ENCODE measurements around the gene COPS7B.

The COPS7B gene

GRCh38 chr2:231820786-231821303, 34.6 kb downstream of the COPS7B start:
- no CpG with 5 or more reads among the region's 12 CpGs for WGBS (ENCODE audit: insufficient coverage, insufficient read length)
- DNase-seq (ENCODE audit: low read depth, low spot score): no peak
- Histone ChIP-seq H3K27me3 (ENCODE audit: control insufficient read depth, insufficient read depth, low read length) (no peaks in the 10 kb centered on the region), H3K4me3 (ENCODE audit: low read length) (no peak overlapping the region), H3K27ac (ENCODE audit: low read length) (no peak overlapping the region), H3K36me3 (ENCODE audit: control insufficient read depth, insufficient read depth, low read length) (no peaks in the 10 kb centered on the region), H3K4me1 (ENCODE audit: control insufficient read depth, insufficient read depth, low read length) (no peaks in the 10 kb centered on the region), H3K9me3 (ENCODE audit: control insufficient read depth, insufficient read depth, low read length) (no peaks in the 10 kb centered on the region)

- Histone ChIP-seq H3K27me3 (ENCODE audit: control insufficient read depth, insufficient read depth, low read length) (no peaks in the 10 kb centered on the region), H3K36me3 (ENCODE audit: control insufficient read depth, insufficient read depth, low read length) (no peaks in the 10 kb centered on the region), H3K27ac (ENCODE audit: low read length) (no peak overlapping the region), H3K9me3 (ENCODE audit: control insufficient read depth, insufficient read depth, low read length) (no peaks in the 10 kb centered on the region), H3K4me3 (ENCODE audit: low read length) (no peak overlapping the region), H3K4me1 (ENCODE audit: control insufficient read depth, insufficient read depth, low read length) (no peaks in the 10 kb centered on the region)
- no peak for DNase-seq (ENCODE audit: low read depth, low spot score)
- WGBS (ENCODE audit: insufficient coverage, insufficient read length): no CpG with 5 or more reads among the region's 3 CpGs
Measured at GRCh38 chr2:231821908-231822307, 35.7 kb downstream of the COPS7B start.

- no peaks in the 10 kb centered on the region for H3K27me3 ChIP-seq (ENCODE audit: control insufficient read depth, insufficient read depth, low read length)
- H3K4me1 ChIP-seq (ENCODE audit: control insufficient read depth, insufficient read depth, low read length): no peaks in the 10 kb centered on the region
- H3K36me3 ChIP-seq (ENCODE audit: control insufficient read depth, insufficient read depth, low read length): no peaks in the 10 kb centered on the region
- no peaks in the 10 kb centered on the region; the same call in 1 of the 2 replicates for H3K9me3 ChIP-seq (ENCODE audit: control insufficient read depth, insufficient read depth, low read length)
- no peak overlapping the region for H3K27ac ChIP-seq (ENCODE audit: low read length)
- no peak for DNase-seq (ENCODE audit: low read depth, low spot score)
- H3K4me3 ChIP-seq (ENCODE audit: low read length): no peak overlapping the region
- WGBS (ENCODE audit: insufficient coverage, insufficient read length): no CpG with 5 or more reads among the region's 10 CpGs
Measured at GRCh38 chr2:231853105-231853504, 66.9 kb downstream of the COPS7B start.

DNA sequence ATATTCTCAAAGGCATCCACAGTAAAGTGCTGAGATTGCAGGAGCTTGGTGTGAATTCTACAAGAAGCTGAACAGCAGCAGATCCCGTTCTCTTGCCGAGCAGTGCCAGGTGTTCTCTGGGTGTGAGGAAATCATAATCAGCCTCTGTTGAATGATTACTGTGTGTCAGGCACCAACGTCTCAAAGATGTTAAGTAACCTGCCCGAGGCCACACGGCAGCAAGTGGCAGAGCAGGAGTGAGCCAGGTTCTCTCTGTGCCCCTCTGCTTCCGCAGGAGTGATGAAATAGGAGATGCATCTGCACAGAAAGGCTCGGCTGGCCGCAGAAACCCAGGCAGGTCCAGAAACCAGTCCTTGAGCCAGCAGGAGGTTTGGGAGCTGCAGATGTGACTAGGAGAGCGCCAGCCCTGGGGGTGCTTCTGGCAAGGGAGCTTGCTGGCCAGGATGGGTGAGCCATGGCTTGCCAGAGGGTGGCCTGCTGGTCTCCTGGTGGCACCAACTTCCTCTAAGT, 68.4 kb downstream of the COPS7B start:
- no peaks in the 10 kb centered on the region for H3K36me3 ChIP-seq (ENCODE audit: control insufficient read depth, insufficient read depth, low read length)
- no CpG with 5 or more reads among the region's 9 CpGs for WGBS (ENCODE audit: insufficient coverage, insufficient read length)

DNA sequence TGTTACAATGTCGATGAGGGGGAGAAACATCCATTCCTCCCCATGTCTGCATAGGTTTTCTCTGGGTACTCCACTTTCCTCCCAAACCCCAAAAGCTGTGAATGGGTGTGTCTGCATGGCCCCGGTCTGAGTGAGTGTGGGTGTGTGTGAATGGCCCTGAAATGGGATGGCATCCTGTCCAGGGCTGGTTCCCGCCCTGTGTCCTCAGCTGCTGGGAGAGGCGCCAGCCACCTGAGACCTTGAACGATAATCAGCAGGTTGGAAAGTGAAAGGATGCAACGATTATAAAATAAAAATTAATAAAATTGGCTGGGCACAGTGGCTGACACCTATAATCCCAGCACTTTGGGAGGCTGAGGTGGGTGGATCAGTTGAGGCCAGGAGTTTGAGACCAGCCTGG, 70.7 kb downstream of the COPS7B start:
- DNase-seq (ENCODE audit: low read depth, low spot score): no peak
- Histone ChIP-seq H3K27ac (ENCODE audit: low read length) (no peak overlapping the region), H3K9me3 (ENCODE audit: control insufficient read depth, insufficient read depth, low read length) (no peaks in the 10 kb centered on the region), H3K27me3 (ENCODE audit: control insufficient read depth, insufficient read depth, low read length) (no peaks in the 10 kb centered on the region), H3K4me3 (ENCODE audit: low read length) (no peak overlapping the region), H3K36me3 (ENCODE audit: control insufficient read depth, insufficient read depth, low read length) (no peaks in the 10 kb centered on the region), H3K4me1 (ENCODE audit: control insufficient read depth, insufficient read depth, low read length) (no peaks in the 10 kb centered on the region)
- WGBS (ENCODE audit: insufficient coverage, insufficient read length): no CpG with 5 or more reads among the region's 6 CpGs

More for the DNA sequence above, 68.4 kb downstream of the COPS7B start:
- DNase-seq (ENCODE audit: low read depth, low spot score): no peak
- Histone ChIP-seq H3K4me3 (ENCODE audit: low read length) (no peak overlapping the region), H3K4me1 (ENCODE audit: control insufficient read depth, insufficient read depth, low read length) (no peaks in the 10 kb centered on the region), H3K27me3 (ENCODE audit: control insufficient read depth, insufficient read depth, low read length) (no peaks in the 10 kb centered on the region), H3K27ac (ENCODE audit: low read length) (no peak overlapping the region), H3K9me3 (ENCODE audit: control insufficient read depth, insufficient read depth, low read length) (no peaks in the 10 kb centered on the region; the same call in 1 of the 2 replicates)
